ENCODE results near the gene CLCNKA.

DNA sequence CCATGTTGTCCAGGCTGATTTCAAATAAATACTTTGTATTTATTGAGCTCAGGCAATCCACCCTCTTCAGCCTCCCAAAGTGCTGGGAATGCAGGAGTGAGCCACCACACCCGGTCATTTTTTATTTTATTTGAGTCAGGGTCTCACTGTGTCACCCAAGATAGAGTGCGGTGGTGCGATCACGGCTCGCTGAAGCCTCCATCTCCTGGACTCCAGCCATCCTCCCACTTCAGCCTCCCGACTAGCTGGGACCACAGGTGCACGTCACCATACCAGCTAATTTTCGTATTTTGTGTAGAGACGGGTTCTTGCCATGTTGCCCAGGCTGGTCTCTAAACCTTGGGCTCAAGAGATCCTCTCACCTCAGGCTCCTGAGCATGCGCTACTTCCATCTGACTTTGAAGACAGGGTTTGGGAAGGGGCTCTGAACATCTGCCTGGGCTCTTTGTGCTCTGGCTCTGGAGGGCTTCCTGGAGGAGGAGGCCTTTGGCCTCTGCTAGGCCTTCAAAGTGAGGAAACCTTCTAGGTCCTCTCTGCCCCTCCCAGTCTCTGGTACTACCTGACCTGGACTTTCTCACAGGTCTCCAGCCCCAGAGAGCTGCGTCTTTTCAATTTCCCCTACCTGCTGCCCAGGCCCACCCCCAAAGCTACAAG is 9.8 kb upstream of the CLCNKA start:
- TF ChIP-seq, protein P1, sequence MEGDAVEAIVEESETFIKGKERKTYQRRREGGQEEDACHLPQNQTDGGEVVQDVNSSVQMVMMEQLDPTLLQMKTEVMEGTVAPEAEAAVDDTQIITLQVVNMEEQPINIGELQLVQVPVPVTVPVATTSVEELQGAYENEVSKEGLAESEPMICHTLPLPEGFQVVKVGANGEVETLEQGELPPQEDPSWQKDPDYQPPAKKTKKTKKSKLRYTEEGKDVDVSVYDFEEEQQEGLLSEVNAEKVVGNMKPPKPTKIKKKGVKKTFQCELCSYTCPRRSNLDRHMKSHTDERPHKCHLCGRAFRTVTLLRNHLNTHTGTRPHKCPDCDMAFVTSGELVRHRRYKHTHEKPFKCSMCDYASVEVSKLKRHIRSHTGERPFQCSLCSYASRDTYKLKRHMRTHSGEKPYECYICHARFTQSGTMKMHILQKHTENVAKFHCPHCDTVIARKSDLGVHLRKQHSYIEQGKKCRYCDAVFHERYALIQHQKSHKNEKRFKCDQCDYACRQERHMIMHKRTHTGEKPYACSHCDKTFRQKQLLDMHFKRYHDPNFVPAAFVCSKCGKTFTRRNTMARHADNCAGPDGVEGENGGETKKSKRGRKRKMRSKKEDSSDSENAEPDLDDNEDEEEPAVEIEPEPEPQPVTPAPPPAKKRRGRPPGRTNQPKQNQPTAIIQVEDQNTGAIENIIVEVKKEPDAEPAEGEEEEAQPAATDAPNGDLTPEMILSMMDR (IDR thresholded peaks at IDR 0.05; ENCODE audit: borderline replicate concordance, extremely low read depth, low read length, poor library complexity, severe bottlenecking), result no peak
- TF ChIP-seq EZH2 (IDR thresholded peaks at IDR 0.05; ENCODE audit: borderline replicate concordance, low read depth, low read length, severe bottlenecking), result no peak
